CD1c-positive myeloid dendritic cell (primary cell): Measurements from ENCODE around the gene PSORS1C2.

Experiments
- DNase-seq: peaks from one replicate; pipeline ENCODE4 v3.0.0-alpha.2; 2016; ENCODE audit errors: extremely low spot score

PSORS1C2 gene

GRCh38 chr6:31140643-31141042, 1.8 kb upstream of the PSORS1C2 start:
- DNase-seq = no peak

- DNase-seq = no peak
Observed at GRCh38 chr6:31139599-31139998, 733 bp upstream of the PSORS1C2 start.

- DNase-seq = no peak
Observed at GRCh38 chr6:31135710-31136109, 3.2 kb downstream of the PSORS1C2 start.

GRCh38 chr6:31132806-31133205, 6.1 kb downstream of the PSORS1C2 start:
- no peak for DNase-seq

GRCh38 chr6:31131595-31131994, 7.3 kb downstream of the PSORS1C2 start:
- no peak for DNase-seq

- DNase-seq = no peak
Observed at GRCh38 chr6:31130751-31131150, 8.1 kb downstream of the PSORS1C2 start.

GRCh38 chr6:31129130-31129529, 9.7 kb downstream of the PSORS1C2 start:
- DNase-seq = no peak

- peak; percentile 67 for DNase-seq
Observed at GRCh38 chr6:31128093-31128676, 10.7 kb downstream of the PSORS1C2 start.

- DNase-seq = no peak
Observed at GRCh38 chr6:31126396-31127175, 12.3 kb downstream of the PSORS1C2 start.

GRCh38 chr6:31125586-31126363, 13.1 kb downstream of the PSORS1C2 start:
- no peak for DNase-seq

- DNase-seq = peak; percentile 5
Observed at GRCh38 chr6:31125162-31125561, 13.7 kb downstream of the PSORS1C2 start.

GRCh38 chr6:31122791-31123706, 15.8 kb downstream of the PSORS1C2 start:
- peak; percentile 31 for DNase-seq

GRCh38 chr6:31121131-31121790, 17.6 kb downstream of the PSORS1C2 start:
- no peak for DNase-seq

- no peak for DNase-seq
Observed at GRCh38 chr6:31120151-31120915, 18.5 kb downstream of the PSORS1C2 start, which contains the start of gene CDSN. CDSN (minus strand) TSS chr6:31120446; CDS start chr6:31120419, 27 bp downstream.

- DNase-seq = no peak
Observed at GRCh38 chr6:31118178-31118577, 20.7 kb downstream of the PSORS1C2 start.

- no peak for DNase-seq
Observed at GRCh38 chr6:31116661-31117385, 22.0 kb downstream of the PSORS1C2 start.

- DNase-seq = no peak
Observed at GRCh38 chr6:31115941-31116560, 22.8 kb downstream of the PSORS1C2 start.

GRCh38 chr6:31114970-31115849, 23.7 kb downstream of the PSORS1C2 start:
- DNase-seq = peak; percentile 85
